ENCODE measurements around the gene VTCN1.
A peak's percentile ranks its signal among the peaks of the same experiment; 100 is the strongest.

The VTCN1 gene

GRCh38 chr1:117146575-117147340 is 64.0 kb downstream of the VTCN1 start (continued):
- TF ChIP-seq HOXA7 (CRISPR knock-in tag; IDR thresholded peaks at IDR 0.05; ENCODE audit: borderline replicate concordance) (no peak), GLIS1 (tag by site-specific recombination; IDR thresholded peaks at IDR 0.05) (peak; percentile 91), INSM2 (tag by site-specific recombination; IDR thresholded peaks at IDR 0.05) (peak; percentile 34; the same call in 1 of the 2 replicates), ZNF473 (tag by site-specific recombination; IDR thresholded peaks at IDR 0.05) (no peak), IKZF3 (tag by site-specific recombination; IDR thresholded peaks at IDR 0.05) (peak; percentile 85), ZNF391 (tag by site-specific recombination; IDR thresholded peaks at IDR 0.05; ENCODE audit: borderline replicate concordance, low read depth) (0 out of 2 replicates have a peak, but pooled peaks have one; percentile 16), ZNF670 (tag by site-specific recombination; IDR thresholded peaks at IDR 0.05; ENCODE audit: low read depth) (no peak), ZNF423 (tag by site-specific recombination; IDR thresholded peaks at IDR 0.05) (no peak), PRDM10 (tag by site-specific recombination; IDR thresholded peaks at IDR 0.05) (peak; percentile 35), ZNF629 (tag by site-specific recombination; IDR thresholded peaks at IDR 0.05) (peak; percentile 70), FEZF1 (tag by site-specific recombination; IDR thresholded peaks at IDR 0.05) (peak; percentile 51; the same call in 1 of the 2 replicates), ZEB2 (tag by site-specific recombination; IDR thresholded peaks at IDR 0.05) (peak; percentile 75), ZIC2 (tag by site-specific recombination; IDR thresholded peaks at IDR 0.05) (peak; percentile 60), ZNF843 (tag by site-specific recombination; IDR thresholded peaks at IDR 0.05) (peak; percentile 59; the same call in 1 of the 2 replicates), KLF17 (tag by site-specific recombination; IDR thresholded peaks at IDR 0.05) (0 out of 2 replicates have a peak, but pooled peaks have one; percentile 45), ZNF184 (tag by site-specific recombination; IDR thresholded peaks at IDR 0.05) (0 out of 2 replicates have a peak, but pooled peaks have one; percentile 62), ZNF324 (tag by site-specific recombination; IDR thresholded peaks at IDR 0.05) (0 out of 2 replicates have a peak, but pooled peaks have one; percentile 50), ZNF660 (tag by site-specific recombination; IDR thresholded peaks at IDR 0.05) (peak; percentile 97), BCL11A (tag by site-specific recombination; IDR thresholded peaks at IDR 0.05; ENCODE audit: low read depth) (0 out of 2 replicates have a peak, but pooled peaks have one; percentile 35), ZNF777 (tag by site-specific recombination; IDR thresholded peaks at IDR 0.05; ENCODE audit: borderline replicate concordance) (no peak)

GRCh38 chr1:117146072-117146471 is 64.7 kb downstream of the VTCN1 start:
- H3K36me3 ChIP-seq (ENCODE audit: control insufficient read depth in 2 of 2, insufficient read depth in 1 of 2, low read length in 2 of 2), result no peaks in the 10 kb centered on the region
- H3K4me3 ChIP-seq (ENCODE audit: low read depth, low read length), result no peak overlapping the region
- POLR2A ChIA-PET, result no interaction called here
- TF ChIP-seq YY1 (tag by site-specific recombination; IDR thresholded peaks at IDR 0.05) (no peak), PRDM6 (tag by site-specific recombination; IDR thresholded peaks at IDR 0.05) (peak; percentile 53; the same call in 1 of the 2 replicates)
- H3K9me3 ChIP-seq (ENCODE audit: control insufficient read depth, insufficient read depth, low read depth, low read length), result no peaks in the 10 kb centered on the region
- no peak overlapping the region for H3K27ac ChIP-seq (ENCODE audit: extremely low read depth, low read depth, low read length)
- CTCF ChIA-PET, result interaction anchor here (0.8 to 4.7 kb wide), 2 partner anchors 14 to 17 kb away, joined by 3 to 18 read pairs; no protein-coding TSS in a partner anchor
- peaks cover 10% of the 10 kb centered on the region for H3K4me1 ChIP-seq (ENCODE audit: control insufficient read depth, insufficient read depth, low read length)
